Ishikawa (cell line): Measurements from ENCODE around the gene CHPF2.

Experiments used
- EP300 ChIP-seq: IDR thresholded peaks from 2 replicates; pipeline ENCODE4 v1.6.1; 2012; ENCODE audit warnings: borderline replicate concordance
- NFIC ChIP-seq: IDR thresholded peaks from 2 replicates; pipeline ENCODE4 v1.6.1; 2012
- RAD21 ChIP-seq: IDR thresholded peaks from 2 replicates; pipeline ENCODE4 v1.6.1; 2012; ENCODE audit warnings: low read depth
- TAF1 ChIP-seq: IDR thresholded peaks from 2 replicates; pipeline ENCODE4 v1.6.1; 2012; ENCODE audit warnings: low read depth, mild to moderate bottlenecking
- TF ChIP-seq, protein P1 (sequence below): IDR thresholded peaks from 2 replicates; pipeline ENCODE4 v1.6.1; 2012

GRCh38 chr7:151282111-151282510, 49.8 kb downstream of the CHPF2 start:
- TF ChIP-seq RAD21, result no peak
- TF ChIP-seq EP300, result no peak
- TF ChIP-seq, protein P1, sequence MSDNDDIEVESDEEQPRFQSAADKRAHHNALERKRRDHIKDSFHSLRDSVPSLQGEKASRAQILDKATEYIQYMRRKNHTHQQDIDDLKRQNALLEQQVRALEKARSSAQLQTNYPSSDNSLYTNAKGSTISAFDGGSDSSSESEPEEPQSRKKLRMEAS, result no peak
- 0 out of 2 replicates have a peak, but pooled peaks have one; percentile 20 for TF ChIP-seq NFIC
- no peak for TF ChIP-seq TAF1
